Embryonic facial prominence (tissue), 1 donor: ENCODE measurements around the gene GZMB.
"Not testable (repeated sequence)": the region's sequence is repeated elsewhere in the genome, so short reads cannot be mapped to it uniquely, and the experiment has no call there.

ENCODE experiments used
- DNase-seq: peaks from one replicate; pipeline ENCODE4 v3.0.0-alpha.2; 2016; ENCODE audit errors: extremely low spot score

The GZMB gene

GRCh38 chr14:24631749-24632335 is 2.1 kb downstream of the GZMB start:
- DNase-seq: no peak

DNA sequence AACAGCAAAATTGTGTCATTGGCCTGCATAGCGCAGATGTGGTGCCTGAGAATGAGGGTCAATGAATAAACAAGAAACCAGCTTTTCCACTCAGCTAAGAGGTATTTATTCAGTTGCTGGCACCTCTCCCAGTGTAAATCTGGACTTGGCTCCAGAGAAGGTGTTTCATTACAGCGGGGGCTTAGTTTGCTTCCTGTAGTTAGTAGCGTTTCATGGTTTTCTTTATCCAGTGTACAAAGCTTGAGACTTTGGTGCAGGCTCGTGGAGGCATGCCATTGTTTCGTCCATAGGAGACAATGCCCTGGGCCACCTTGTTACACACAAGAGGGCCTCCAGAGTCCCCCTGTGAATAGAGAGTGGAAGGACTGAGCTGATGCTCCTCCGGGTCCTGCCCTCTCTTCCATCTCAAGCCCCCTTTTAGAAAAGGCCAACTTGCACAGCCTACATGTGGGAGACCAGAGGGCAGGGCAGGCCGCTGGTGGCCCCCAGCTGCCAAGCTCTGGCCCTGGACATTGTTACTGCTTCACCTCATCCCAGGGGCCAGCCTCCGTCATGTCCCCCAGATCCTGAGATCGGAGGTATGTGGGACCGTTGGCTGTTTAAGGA is 3.0 kb downstream of the GZMB start:
- no peak for DNase-seq

DNA sequence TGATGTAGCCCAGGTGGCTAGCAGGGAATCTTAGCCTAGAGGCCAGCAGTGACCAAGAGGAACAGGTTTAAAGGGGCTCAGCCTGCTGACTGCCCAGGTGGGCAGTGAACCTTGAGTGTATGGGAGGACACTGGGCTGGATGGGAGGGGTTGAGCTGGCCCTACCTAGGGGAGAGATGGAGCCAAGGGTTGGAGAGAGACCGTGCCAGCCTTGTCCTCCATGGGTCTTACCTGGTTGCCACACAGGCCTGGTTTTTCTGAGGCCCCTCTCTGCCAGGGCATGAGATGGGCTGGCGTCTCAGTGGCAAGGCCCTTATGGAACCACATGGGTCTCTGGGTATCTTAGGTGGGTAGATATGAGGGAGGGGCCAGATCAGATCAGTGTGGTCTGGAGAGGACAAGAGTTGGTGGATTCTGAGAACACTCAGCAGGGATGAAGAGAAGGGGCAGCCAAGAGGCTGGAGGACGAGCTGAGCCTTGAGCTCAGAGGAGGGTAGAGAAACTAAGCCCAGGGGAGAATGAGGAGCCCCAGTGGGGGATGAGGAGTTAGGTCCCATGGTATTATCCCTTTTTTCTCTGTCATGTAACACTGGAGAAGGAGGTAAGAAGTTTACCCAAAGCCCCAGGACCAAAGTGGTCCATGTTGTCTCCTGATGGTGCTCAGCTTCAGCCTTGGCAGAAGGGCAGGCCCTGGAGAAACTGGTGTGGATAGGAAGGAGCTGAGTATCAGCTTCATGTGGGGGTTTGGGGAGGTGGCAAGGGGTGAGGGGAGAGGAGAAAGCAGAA is 3.7 kb downstream of the GZMB start:
- no peak for DNase-seq

DNA sequence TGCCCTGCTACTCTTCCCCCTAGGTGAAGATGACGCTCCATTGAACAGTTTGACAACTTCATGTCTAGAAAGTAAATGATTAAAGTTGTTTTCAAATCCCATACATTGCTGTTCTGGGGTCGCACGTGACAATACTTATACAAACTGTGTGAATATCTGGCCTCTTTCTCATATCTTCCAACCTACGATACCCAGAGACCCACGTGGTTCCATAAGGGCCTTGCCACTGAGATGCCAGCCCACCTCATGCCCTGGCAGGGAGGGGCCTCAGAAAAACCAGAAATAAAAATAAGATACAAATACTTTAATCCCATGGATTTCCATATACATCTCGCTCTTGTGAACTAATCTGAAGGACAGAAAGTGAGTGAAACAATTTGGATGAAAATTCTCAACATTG is 4.5 kb downstream of the GZMB start:
- DNase-seq: no peak

DNA sequence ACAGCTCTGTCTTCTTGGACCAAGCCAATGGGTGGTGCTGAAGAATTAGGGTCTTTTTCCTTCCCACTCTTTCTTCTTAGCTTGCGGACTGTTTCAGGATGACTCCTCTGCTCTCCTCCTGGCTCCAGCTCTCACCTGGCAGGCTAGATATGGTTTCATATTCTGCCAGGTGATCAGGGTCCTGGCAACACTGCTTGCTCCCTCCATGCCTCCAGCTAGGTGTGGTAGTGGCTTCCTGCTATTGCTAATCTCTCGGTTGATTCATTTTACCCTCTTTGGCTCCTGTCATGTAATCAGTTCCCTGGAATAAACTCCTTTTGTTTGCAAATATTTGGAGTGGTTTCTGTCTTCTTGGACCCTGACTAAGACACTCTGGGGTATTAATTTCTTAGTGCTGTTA is 20.2 kb downstream of the GZMB start:
- no peak for DNase-seq

GRCh38 chr14:24613241-24613640 is 20.7 kb downstream of the GZMB start:
- DNase-seq: no peak

DNA sequence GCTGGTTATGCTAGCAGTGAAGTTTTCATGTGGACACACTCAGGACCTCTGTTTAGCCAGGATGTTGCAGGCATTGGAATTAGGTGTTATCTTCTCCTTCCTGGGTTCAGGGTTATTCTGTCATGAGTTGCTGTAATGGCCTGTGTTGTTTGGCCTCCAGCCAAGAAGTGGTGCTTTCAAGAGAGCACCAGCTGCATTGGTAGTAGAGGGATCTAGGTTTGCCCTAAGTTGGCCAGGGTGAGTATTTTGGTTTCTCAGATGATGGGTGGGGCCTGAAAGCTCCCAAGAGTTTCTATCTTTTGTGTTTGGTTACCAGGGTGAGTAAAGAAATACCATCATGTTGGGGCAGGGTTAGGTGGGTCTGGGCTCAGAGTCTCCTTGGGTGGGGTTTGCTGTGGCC is 21.8 kb downstream of the GZMB start:
- DNase-seq: no peak

DNA sequence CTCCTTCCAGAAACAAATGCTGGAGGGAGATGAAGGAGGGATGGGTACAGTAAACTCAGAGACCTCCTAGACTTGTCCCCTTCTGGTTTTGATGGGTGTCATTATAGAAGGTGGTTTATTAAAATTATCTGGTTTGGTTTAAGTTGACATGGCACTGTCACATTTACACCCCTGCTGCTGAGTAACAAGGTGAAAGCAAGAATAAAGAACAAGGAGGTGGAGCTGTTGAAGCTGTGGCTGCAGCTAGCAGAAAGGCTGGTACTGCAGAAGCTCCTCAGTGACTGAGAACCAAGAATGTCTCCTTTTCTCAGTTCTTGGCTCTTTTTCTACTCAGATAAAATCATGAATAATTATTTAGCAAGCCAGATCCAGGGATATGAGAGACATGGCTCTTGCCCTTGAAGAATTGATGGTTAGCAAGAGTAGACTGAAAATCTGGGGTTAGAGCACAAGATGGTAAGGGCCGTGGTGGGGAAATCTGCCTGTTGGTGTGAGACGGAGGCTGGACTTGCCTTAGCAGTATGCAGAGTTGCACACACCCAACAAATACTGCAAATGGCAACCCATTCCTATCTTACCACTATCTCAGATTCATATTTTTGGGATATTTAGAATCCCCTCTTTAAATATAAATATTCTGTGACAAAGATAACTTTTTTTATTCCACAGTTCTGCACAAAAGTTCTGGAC is 24.2 kb downstream of the GZMB start, which contains the start of gene GZMH:
Gene GZMH (minus strand): TSS at position 31 of the 690 bp plus-strand sequence. CDS start 72 bp downstream, outside the sequence.
- DNase-seq: no peak

GRCh38 chr14:24607635-24608514 is 26.1 kb downstream of the GZMB start:
- DNase-seq: no peak

DNA sequence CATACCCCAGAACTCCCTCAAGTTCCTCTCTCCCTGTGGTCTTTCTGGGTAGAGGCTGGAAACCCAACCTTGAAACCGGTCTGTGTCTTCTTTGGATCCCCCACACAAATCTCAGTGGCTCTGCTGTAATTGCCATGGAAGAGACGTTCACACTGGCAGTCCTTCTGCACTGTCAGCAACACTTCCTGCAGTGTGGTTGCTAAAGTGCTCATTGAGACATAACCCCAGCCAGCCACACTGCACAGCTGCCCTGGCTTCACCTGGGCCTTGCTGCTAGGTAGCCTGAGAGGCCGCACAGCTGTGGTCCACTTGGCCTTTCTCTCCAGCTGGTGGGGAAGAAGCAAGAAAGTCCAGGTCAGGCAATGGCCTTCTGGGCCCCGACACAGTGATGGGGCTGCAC is 26.9 kb downstream of the GZMB start:
- no peak for DNase-seq

- DNase-seq: no peak
Measured at GRCh38 chr14:24606297-24606696, 27.7 kb downstream of the GZMB start.

GRCh38 chr14:24605435-24606190 is 28.4 kb downstream of the GZMB start:
- no peak for DNase-seq

GRCh38 chr14:24597403-24597802 is 36.6 kb downstream of the GZMB start:
- DNase-seq: no peak

DNA sequence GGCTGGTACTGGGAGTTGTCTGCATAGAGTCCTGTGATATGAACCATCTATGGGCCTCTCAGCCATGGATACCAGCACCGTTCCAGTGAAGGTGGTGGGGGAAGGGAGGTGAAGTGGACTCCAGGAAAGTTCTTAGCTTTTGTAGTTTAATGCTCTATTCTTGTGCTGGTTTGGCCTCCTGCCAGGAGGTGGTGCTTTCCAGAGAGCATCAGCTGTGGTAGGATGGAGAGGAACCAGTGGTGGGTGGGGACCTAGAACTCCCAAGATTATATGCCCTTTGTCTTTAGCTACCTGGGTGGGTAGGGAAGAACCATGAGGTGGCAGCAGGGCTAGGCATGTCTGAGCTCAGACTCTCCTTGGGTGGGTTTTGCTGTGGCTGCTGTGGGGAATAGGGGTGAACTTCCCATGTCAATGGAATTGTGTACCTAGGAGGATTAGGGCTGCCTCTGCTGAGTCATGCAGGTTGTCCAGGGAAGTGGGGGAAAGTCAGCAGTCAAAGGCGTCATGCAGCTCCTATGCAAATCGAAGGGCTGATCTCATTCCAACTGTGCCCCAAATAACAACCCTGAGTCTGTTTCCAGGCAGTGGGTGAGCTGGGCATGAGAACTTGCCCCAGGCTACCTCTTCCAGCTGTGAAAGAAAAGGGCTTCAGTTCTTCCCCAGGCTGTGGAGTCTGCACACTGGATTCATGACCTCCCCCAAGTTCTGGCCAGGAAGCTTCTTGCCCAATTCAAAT is 38.7 kb downstream of the GZMB start:
- DNase-seq: no peak

- not testable (repeated sequence) for DNase-seq
Measured at GRCh38 chr14:24591004-24591403, 43.0 kb downstream of the GZMB start.

- not testable (repeated sequence) for DNase-seq
Measured at GRCh38 chr14:24584402-24584801, 49.6 kb downstream of the GZMB start.
